K562 (cell line): ENCODE measurements around the gene CALML3. TPM values are rescaled to one million over a fixed set of nuclear protein-coding genes. Genes with fewer than 3 reads are reported as not detected.

Experiments
- ATF3 ChIP-seq, 2 experiments: fragments of 450-650 bp in 1 of 2; sonication (generic) in 1 of 2; formaldehyde crosslinking in 1 of 2; IDR thresholded peaks in 1 of 2; conservative IDR thresholded peaks in 1 of 2; 2 replicates each; pipeline versions ENCODE4 v1.6.1 to v1.8.1; 2016 to 2023; ENCODE audit warnings: mild to moderate bottlenecking in 2 of 2, moderate library complexity in 2 of 2, inconsistent platforms in 1 of 2, missing genetic modification reagents in 1 of 2
- FOXP1 ChIP-seq: sonication (generic); formaldehyde crosslinking; IDR thresholded peaks from 2 replicates; pipeline ENCODE4 v1.8.0; 2022; ENCODE audit warnings: mild to moderate bottlenecking, missing genetic modification reagents
- JUND ChIP-seq, 2 experiments: IDR thresholded peaks; 2 replicates in 1 of 2; 3 replicates in 1 of 2; pipeline ENCODE4 v1.6.1; 2011; ENCODE audit warnings: borderline replicate concordance in 2 of 2, low read depth in 2 of 2, low read length in 2 of 2, improper control_type of control experiment in 1 of 2, missing biosample characterization in 1 of 2, missing genetic modification characterization in 1 of 2, missing genetic modification reagents in 1 of 2
- NCOA4 ChIP-seq: fragments of 450-650 bp; IDR thresholded peaks from 2 replicates; pipeline ENCODE4 v1.6.1; 2018; ENCODE audit warnings: mild to moderate bottlenecking; ENCODE audit not compliant: partially characterized antibody
- ZBTB1 ChIP-seq: sonication (generic); formaldehyde crosslinking; IDR thresholded peaks from 2 replicates; pipeline ENCODE4 v1.8.1; 2023; ENCODE audit warnings: missing genetic modification reagents, low read depth, mild to moderate bottlenecking, borderline replicate concordance
- ZFX ChIP-seq: sonication (generic); formaldehyde crosslinking; IDR thresholded peaks from 2 replicates; pipeline ENCODE4 v1.8.0; 2022; ENCODE audit warnings: mild to moderate bottlenecking, missing genetic modification reagents, moderate library complexity
- polyA plus RNA-seq, 8 experiments: library from polyadenylated mRNA; depleted of rRNA in 4 of 8; stranded (reverse) in 5 of 8; unstranded in 3 of 8; fragments of >200 nt; fragmentation: Nextera tagmentation in 2 of 8; fragmentation: Illumina TruSeq in 1 of 8; extraction: Ambion mirVana in 2 of 8; extraction: Trizol in 1 of 8; gene quantifications; 2 replicates each; pipeline versions ENCODE4 v1.2.1 to v1.2.3, GENCODE V29; 2011 to 2014; ENCODE audit warnings: inconsistent platforms in 1 of 8, missing spikeins in 1 of 8
- total RNA-seq, 7 experiments: library from RNA; depleted of rRNA in 6 of 7; stranded (reverse); fragments of >200 nt in 6 of 7; fragmentation: Illumina TruSeq in 2 of 7; extraction: Trizol in 2 of 7; gene quantifications; 2 replicates each; pipeline versions ENCODE4 v1.2.1 to v1.2.3, GENCODE V29; 2011 to 2021; ENCODE audit warnings: low replicate concordance in 1 of 7
- TF ChIP-seq, protein P1 (sequence below): sonication (generic); formaldehyde crosslinking; IDR thresholded peaks from 2 replicates; pipeline ENCODE4 v1.8.1; 2023; ENCODE audit warnings: mild to moderate bottlenecking, missing genetic modification reagents

Gene CALML3
- total and polyA plus RNA-seq, 9 of the 15 experiments (the other 6 are each of a cell fraction or from before 2014, with no cell fraction given), result not detected

DNA sequence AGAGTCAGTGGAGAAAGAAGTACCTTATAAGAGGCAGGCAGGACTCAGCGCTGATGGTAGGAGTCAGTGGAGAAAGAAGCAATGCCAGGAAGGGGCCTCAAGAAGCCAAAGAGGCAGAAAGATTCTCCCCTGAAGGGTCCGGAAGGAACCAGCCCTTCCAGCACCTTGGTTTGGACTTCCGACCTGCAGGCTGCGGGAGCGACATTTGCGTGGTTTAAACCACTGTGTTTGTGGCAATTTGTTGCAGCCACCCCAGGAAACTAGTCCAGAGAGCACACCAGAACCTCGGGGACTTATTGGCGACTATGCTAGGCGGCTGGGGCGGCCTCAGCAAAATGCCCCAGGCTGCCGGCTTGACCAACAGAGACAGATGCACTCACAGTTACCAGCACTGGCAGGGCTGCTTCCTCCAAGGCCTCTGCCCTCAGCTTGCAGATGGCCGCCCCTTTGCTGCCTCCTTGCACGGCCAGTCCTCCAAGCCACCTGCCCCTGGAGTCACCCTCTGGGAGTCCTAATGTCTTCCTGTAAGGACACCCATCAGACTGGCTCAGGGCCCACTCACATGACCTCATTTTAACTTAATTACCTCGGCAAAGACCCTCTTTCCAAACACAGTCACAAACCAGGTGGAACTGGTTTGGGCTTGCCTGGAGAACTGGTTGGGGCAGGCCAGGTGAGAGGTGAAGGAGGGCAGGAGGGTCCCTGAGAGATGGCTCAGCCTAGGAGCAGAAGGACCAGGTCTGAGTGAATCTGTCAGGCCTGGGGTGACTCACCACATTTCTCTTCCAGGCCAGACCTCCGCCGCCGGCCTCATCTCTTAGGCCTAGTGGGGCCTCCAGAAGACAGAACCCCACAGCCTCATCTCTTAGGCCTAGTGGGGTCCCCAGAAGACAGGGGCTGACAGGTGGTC is 26.1 kb downstream of the CALML3 start (continued):
- TF ChIP-seq, protein P1, sequence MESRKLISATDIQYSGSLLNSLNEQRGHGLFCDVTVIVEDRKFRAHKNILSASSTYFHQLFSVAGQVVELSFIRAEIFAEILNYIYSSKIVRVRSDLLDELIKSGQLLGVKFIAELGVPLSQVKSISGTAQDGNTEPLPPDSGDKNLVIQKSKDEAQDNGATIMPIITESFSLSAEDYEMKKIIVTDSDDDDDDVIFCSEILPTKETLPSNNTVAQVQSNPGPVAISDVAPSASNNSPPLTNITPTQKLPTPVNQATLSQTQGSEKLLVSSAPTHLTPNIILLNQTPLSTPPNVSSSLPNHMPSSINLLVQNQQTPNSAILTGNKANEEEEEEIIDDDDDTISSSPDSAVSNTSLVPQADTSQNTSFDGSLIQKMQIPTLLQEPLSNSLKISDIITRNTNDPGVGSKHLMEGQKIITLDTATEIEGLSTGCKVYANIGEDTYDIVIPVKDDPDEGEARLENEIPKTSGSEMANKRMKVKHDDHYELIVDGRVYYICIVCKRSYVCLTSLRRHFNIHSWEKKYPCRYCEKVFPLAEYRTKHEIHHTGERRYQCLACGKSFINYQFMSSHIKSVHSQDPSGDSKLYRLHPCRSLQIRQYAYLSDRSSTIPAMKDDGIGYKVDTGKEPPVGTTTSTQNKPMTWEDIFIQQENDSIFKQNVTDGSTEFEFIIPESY, result 0 out of 2 replicates have a peak, but pooled peaks have one; percentile 25
- no peak for TF ChIP-seq ZBTB1
- TF ChIP-seq FOXP1 (CRISPR knock-in tag), result peak; percentile 7; the same call in 1 of the 2 replicates
- no peak for TF ChIP-seq NCOA4
- peak; percentile 86 for TF ChIP-seq ZFX (CRISPR knock-in tag)
- TF ChIP-seq ATF3 (IDR thresholded peaks at IDR 0.05), result peak; percentile 70
- TF ChIP-seq ATF3 (CRISPR knock-in tag; conservative IDR thresholded peaks at IDR 0.05), result no peak
- TF ChIP-seq JUND (IDR thresholded peaks at IDR 0.05; ENCODE audit: borderline replicate concordance, low read depth, low read length), result peak; percentile 65; the same call in 1 of the 2 replicates
- no peak; the same call in 2 of the 3 replicates for TF ChIP-seq JUND (tag; IDR thresholded peaks at IDR 0.05; ENCODE audit: borderline replicate concordance, low read depth, low read length)
- TF ChIP-seq, all 486 proteins: peak for 7
